Left forelimb (tissue), 1 donor: Measurements from ENCODE around the gene ZNF226.
"Not testable (repeated sequence)": the region's sequence is repeated elsewhere in the genome, so short reads cannot be mapped to it uniquely, and the experiment has no call there.

Source experiments
- DNase-seq: peaks from one replicate; pipeline ENCODE4 v3.0.0-alpha.2; 2018; ENCODE audit warnings: low spot score

The ZNF226 gene

GRCh38 chr19:44212250-44212865 is 47.5 kb downstream of the ZNF226 start, which contains the start of gene ZNF227:
Gene ZNF227, plus strand, starts transcription at chr19:44212532. Its CDS starts 5,261 bp downstream, at chr19:44217793.
- DNase-seq: peak; percentile 90

GRCh38 chr19:44212866-44213346 is 48.0 kb downstream of the ZNF226 start:
- DNase-seq: no peak

- not testable (repeated sequence) for DNase-seq
These were observed 55.0 kb downstream of the ZNF226 start for GRCh38 chr19:44219926-44220325.

GRCh38 chr19:44220761-44221160 is 55.9 kb downstream of the ZNF226 start:
- not testable (repeated sequence) for DNase-seq

- DNase-seq: not testable (repeated sequence)
These were observed 56.4 kb downstream of the ZNF226 start for GRCh38 chr19:44221291-44221690.
